K562 (cell line): ENCODE data around the gene PPIL1. TPM values are rescaled to one million over a fixed set of nuclear protein-coding genes. Genes with fewer than 3 reads are reported as not detected.

Source experiments
- ATAC-seq: fragments of 200-7000 bp; cut with Tn5 transposase; 3 replicates; pipeline ENCODE4 v1.9.1; 2020; ENCODE audit warnings: moderate library complexity
- BruUV-seq: library from RNA; stranded (reverse); fragments of 400-500 nt; replicated peaks from 2 replicates; lab custom pipeline; 2021; lab: Mats Ljungman, UMichigan
- CTCF ChIA-PET: fragments of 300-600 bp; formaldehyde crosslinking; extraction: SDS; loops from one replicate; lab custom pipeline; 2021; ENCODE audit warnings: low intra/inter-chr PET ratio; lab: Yijun Ruan, JAX
- POLR2A ChIA-PET: fragments of 300-600, 350-650 bp; sonication (Branson Sonifier 250); formaldehyde crosslinking; extraction: SDS; loops from one replicate; lab custom pipeline; 2021; ENCODE audit warnings: antibody characterized with exemption, inconsistent platforms; lab: Yijun Ruan, JAX
- DNase-seq, 4 experiments: peaks; one replicate each; pipeline versions ENCODE4 v3.0.0 to v3.0.0-alpha.2; 2011 to 2018; ENCODE audit warnings: low spot score in 3 of 4, mixed read lengths in 3 of 4; ENCODE audit errors: extremely low read depth in 1 of 4
- FAIRE-seq: peaks from 2 replicates; lab custom pipeline; 2011; peaks lifted over from hg19 to GRCh38; lab: Jason Lieb, UNC
- H2AFZ ChIP-seq: 2 replicates; pipeline ENCODE4 v1.6.0; 2011; ENCODE audit warnings: low read depth, low read length, control low read depth, inconsistent platforms
- H3K27ac ChIP-seq: fragments of 200-600 bp; 3 replicates; pipeline ENCODE4 v1.8.0; 2011; ENCODE audit warnings: low read depth, mild to moderate bottlenecking, control low read depth, inconsistent platforms, low read length, moderate library complexity, mixed read lengths; ENCODE audit errors: extremely low read depth
- H3K27me3 ChIP-seq, 2 experiments: fragments of 300-600 bp in 1 of 2; 2 replicates in 1 of 2; 3 replicates in 1 of 2; pipeline versions ENCODE4 v1.6.0 to v1.8.0; 2011; ENCODE audit warnings: inconsistent platforms in 2 of 2, low read length in 2 of 2, mild to moderate bottlenecking in 1 of 2, mixed read lengths in 1 of 2, moderate library complexity in 1 of 2; ENCODE audit not compliant: control insufficient read depth in 2 of 2, insufficient read depth in 2 of 2
- H3K36me3 ChIP-seq: fragments of 300-600 bp; 3 replicates; pipeline ENCODE4 v1.8.0; 2011; ENCODE audit warnings: mild to moderate bottlenecking, low read length, inconsistent platforms; ENCODE audit not compliant: control insufficient read depth, insufficient read depth
- H3K4me1 ChIP-seq, 2 experiments: fragments of 200-600 bp in 1 of 2; replicated peaks in 1 of 2; 2 replicates in 1 of 2; 3 replicates in 1 of 2; pipeline versions ENCODE4 v1.5.1 to v1.8.0; 2011; ENCODE audit warnings: inconsistent platforms in 2 of 2, low read length in 2 of 2, mild to moderate bottlenecking in 1 of 2, mixed read lengths in 1 of 2, moderate library complexity in 1 of 2; ENCODE audit not compliant: control insufficient read depth in 2 of 2, insufficient read depth in 2 of 2
- H3K4me2 ChIP-seq: 2 replicates; pipeline ENCODE4 v1.6.1; 2011; ENCODE audit warnings: low read length, control low read depth, inconsistent platforms, mixed read lengths; ENCODE audit not compliant: insufficient read depth
- H3K4me3 ChIP-seq: fragments of 200-600 bp; sonication (generic), shearing (Covaris generic); 2 replicates; pipeline ENCODE4 v1.5.1; 2016; ENCODE audit warnings: control low read depth, inconsistent platforms
- H3K79me2 ChIP-seq: fragments of 200-600 bp; 3 replicates; pipeline ENCODE4 v1.8.0; 2011; ENCODE audit warnings: low read length, inconsistent platforms; ENCODE audit not compliant: control insufficient read depth, insufficient read depth
- H3K9ac ChIP-seq, 2 experiments: 2 replicates each; pipeline versions ENCODE4 v1.6.0 to v1.6.1; 2011; ENCODE audit warnings: low read depth in 2 of 2, low read length in 2 of 2, control low read depth in 1 of 2, inconsistent platforms in 1 of 2, mild to moderate bottlenecking in 1 of 2, mixed read lengths in 1 of 2; ENCODE audit not compliant: insufficient read depth in 1 of 2
- H3K9me1 ChIP-seq: one replicate; pipeline ENCODE4 v1.6.0; 2011; ENCODE audit warnings: inconsistent platforms, mild to moderate bottlenecking, low read length, moderate library complexity; ENCODE audit not compliant: control insufficient read depth, insufficient read depth
- H3K9me3 ChIP-seq: replicated peaks from 2 replicates; pipeline ENCODE4 v1.5.1; 2011; ENCODE audit warnings: low read depth, low read length, inconsistent platforms; ENCODE audit not compliant: control insufficient read depth, insufficient read depth
- H4K20me1 ChIP-seq: replicated peaks from 2 replicates; pipeline ENCODE4 v1.6.1; 2011; ENCODE audit warnings: low read length, inconsistent platforms, mixed read lengths; ENCODE audit not compliant: control insufficient read depth, insufficient read depth
- CTCF ChIP-seq, 3 experiments: IDR thresholded peaks in 2 of 3; conservative IDR thresholded peaks in 1 of 3; 2 replicates each; pipeline ENCODE4 v1.5.1; 2011 to 2012; ENCODE audit warnings: low read length in 3 of 3, mild to moderate bottlenecking in 3 of 3, control low read depth in 2 of 3, improper control_type of control experiment in 1 of 3, inconsistent platforms in 1 of 3, low read depth in 1 of 3, mixed read lengths in 1 of 3, moderate library complexity in 1 of 3; ENCODE audit not compliant: insufficient read depth in 2 of 3
- GTF2B ChIP-seq: IDR thresholded peaks from 2 replicates; pipeline ENCODE4 v1.6.1; 2011; ENCODE audit not compliant: insufficient read length; ENCODE audit errors: extremely low read depth
- MITF ChIP-seq: IDR thresholded peaks from 2 replicates; pipeline ENCODE4 v1.6.1; 2014; ENCODE audit warnings: antibody characterized with exemption
- RBM25 ChIP-seq: fragments of 200-400 bp; formaldehyde crosslinking; IDR thresholded peaks from 2 replicates; pipeline ENCODE4 v1.6.1; 2018; ENCODE audit warnings: low read length, low read depth, moderate library complexity; ENCODE audit not compliant: severe bottlenecking
- TOE1 ChIP-seq, 2 experiments: fragments of 450-650 bp in 1 of 2; sonication (generic) in 1 of 2; formaldehyde crosslinking in 1 of 2; IDR thresholded peaks; 2 replicates each; pipeline versions ENCODE4 v1.7.1 to v1.8.0; 2016 to 2022; ENCODE audit warnings: borderline replicate concordance in 2 of 2, mild to moderate bottlenecking in 2 of 2, antibody characterized with exemption in 1 of 2, inconsistent platforms in 1 of 2, low read depth in 1 of 2, missing genetic modification reagents in 1 of 2, moderate library complexity in 1 of 2
- ZFP36 ChIP-seq: fragments of 150-350 bp; IDR thresholded peaks from 2 replicates; pipeline ENCODE4 v1.6.1; 2018; ENCODE audit warnings: low read length, low read depth; ENCODE audit not compliant: partially characterized antibody
- WGBS: fragments of 100-300 bp; shearing (Covaris generic); methylation state at CpG from one replicate; pipeline ENCODE4 v1.1.6; 2016; ENCODE audit warnings: low coverage, mixed read lengths; ENCODE audit not compliant: insufficient coverage; ENCODE audit errors: missing lambda C conversion rate; 5-methylcytosine and 5-hydroxymethylcytosine counted together
- in situ Hi-C: fragments of 300-500 bp; cut with MboI; formaldehyde crosslinking; loops from 4 replicates; pipeline ENCODE4 v1.15.0; 2018; ENCODE audit warnings: inconsistent platforms, mixed read lengths
- intact Hi-C: fragments of 100-400 bp; cut with micrococcal nuclease; formaldehyde crosslinking; loops from 2 replicates; pipeline ENCODE4 v1.14.2; 2022
- polyA plus RNA-seq, 8 experiments: library from polyadenylated mRNA; depleted of rRNA in 4 of 8; stranded (reverse) in 5 of 8; unstranded in 3 of 8; fragments of >200 nt; fragmentation: Nextera tagmentation in 2 of 8; fragmentation: Illumina TruSeq in 1 of 8; extraction: Ambion mirVana in 2 of 8; extraction: Trizol in 1 of 8; gene quantifications; 2 replicates each; pipeline versions ENCODE4 v1.2.1 to v1.2.3, GENCODE V29; 2011 to 2014; ENCODE audit warnings: inconsistent platforms in 1 of 8, missing spikeins in 1 of 8
- total RNA-seq, 7 experiments: library from RNA; depleted of rRNA in 6 of 7; stranded (reverse); fragments of >200 nt in 6 of 7; fragmentation: Illumina TruSeq in 2 of 7; extraction: Trizol in 2 of 7; gene quantifications; 2 replicates each; pipeline versions ENCODE4 v1.2.1 to v1.2.3, GENCODE V29; 2011 to 2021; ENCODE audit warnings: low replicate concordance in 1 of 7

Gene PPIL1
- total and polyA plus RNA-seq, 9 of the 15 experiments (the other 6 are each of a cell fraction or from before 2014, with no cell fraction given), result 65.8 to 205 (median 130) TPM

GRCh38 chr6:36808634-36809033 lies 66.0 kb downstream of the PPIL1 start (continued):
- no peak for TF ChIP-seq MITF
- peak; percentile 94 for TF ChIP-seq RBM25
- TF ChIP-seq ZFP36, result peak; percentile 85
- TF ChIP-seq GTF2B, result no peak

- FAIRE-seq, result no peak
- no TSS peak for BruUV-seq
Measured at GRCh38 chr6:36807750-36808149, 66.9 kb downstream of the PPIL1 start.

More at GRCh38 chr6:36807750-36808149, 66.9 kb downstream of the PPIL1 start:
- intact Hi-C loops (no loop called here), in situ Hi-C loops (no loop called here)
- 0 out of 2 replicates have a peak, but pooled peaks cover 3% of the 10 kb centered on the region for H4K20me1 ChIP-seq
- POLR2A ChIA-PET, result no interaction called here
- no peak overlapping the region for H3K4me2 ChIP-seq
- H3K27ac ChIP-seq, result no peak overlapping the region
- no peaks in the 10 kb centered on the region for H3K36me3 ChIP-seq
- no peak for ATAC-seq
- H3K4me3 ChIP-seq, result no peak overlapping the region
- no peak overlapping the region for H2AFZ ChIP-seq
- H3K4me1 ChIP-seq, result peaks cover 0 to 2% of the 10 kb centered on the region in 2 experiments; a peak in 2 of 5 replicates
- no peak for DNase-seq
- H3K27me3 ChIP-seq, result peaks cover 7 to 21% of the 10 kb centered on the region in 2 experiments
- H3K9me3 ChIP-seq, result no peaks in the 10 kb centered on the region
- CTCF ChIA-PET, result no interaction called here
- H3K79me2 ChIP-seq, result no peaks in the 10 kb centered on the region
- no peaks in the 10 kb centered on the region for H3K9me1 ChIP-seq
- H3K9ac ChIP-seq, result no peak overlapping the region
- WGBS, result 40% methylated on average over 7 of the region's 7 CpGs
- TF ChIP-seq CTCF (IDR thresholded peaks at IDR 0.05 in 2 of 3, conservative IDR thresholded peaks at IDR 0.05 in 1 of 3; ENCODE audit: insufficient read depth in 2 of 3, low read depth in 1 of 3, low read length in 3 of 3) (peak in 1 of 3 experiments; percentile 10; a peak in 1 of 6 replicates), TOE1 (IDR thresholded peaks at IDR 0.05; ENCODE audit: borderline replicate concordance) (no peak), TOE1 (CRISPR knock-in tag; IDR thresholded peaks at IDR 0.05; ENCODE audit: borderline replicate concordance, low read depth) (no peak)
